Peyer's patch (tissue), 4 donors: ENCODE data around the gene ALDH1A2. TPM values are rescaled to one million over a fixed set of nuclear protein-coding genes. Genes with fewer than 3 reads are reported as not detected.

Experiments used
- DNase-seq, 3 donors: peaks; one replicate each; pipeline ENCODE4 v3.0.0-alpha.2; 2017 to 2019
- H3K27ac ChIP-seq, 4 donors: fragments of 200-600 bp; sonication (generic); one replicate each; pipeline ENCODE4 v1.5.1; 2016 to 2019
- H3K27me3 ChIP-seq, 2 donors: fragments of 200-600 bp; sonication (generic); one replicate each; pipeline ENCODE4 v1.5.1; 2019
- H3K36me3 ChIP-seq, 3 donors: fragments of 200-600 bp; sonication (generic); one replicate each; pipeline ENCODE4 v1.5.1; 2016 to 2019
- H3K4me1 ChIP-seq, 4 donors: fragments of 200-600 bp; sonication (generic); one replicate each; pipeline ENCODE4 v1.5.1; 2016 to 2019
- H3K4me3 ChIP-seq, 4 donors: fragments of 200-600 bp; sonication (generic); 1 replicate in 3 of 4; 2 replicates in 1 of 4; pipeline ENCODE4 v1.5.1; 2016 to 2019; ENCODE audit warnings: mild to moderate bottlenecking in 1 of 4
- H3K9me3 ChIP-seq, 4 donors: fragments of 200-600 bp; sonication (generic); one replicate each; pipeline ENCODE4 v1.5.1; 2016 to 2019; ENCODE audit warnings: mild to moderate bottlenecking in 1 of 4
- CTCF ChIP-seq, 6 experiments: fragments of 450-650 bp in 4 of 6; fragments of 200-600 bp in 2 of 6; sonication (generic) in 1 of 6; IDR thresholded peaks; one replicate each; pipeline ENCODE4 v1.5.1; 2017 to 2019; ENCODE audit warnings: antibody characterized with exemption in 6 of 6, mild to moderate bottlenecking in 3 of 6, moderate library complexity in 1 of 6
- POLR2A ChIP-seq, 2 donors: fragments of 450-650 bp; IDR thresholded peaks; one replicate each; pipeline ENCODE4 v1.5.1; 2017; ENCODE audit warnings: antibody characterized with exemption in 2 of 2, mild to moderate bottlenecking in 2 of 2, moderate library complexity in 2 of 2
- total RNA-seq, 4 donors: library from RNA; depleted of rRNA; stranded (reverse); fragments of >200 nt; gene quantifications; one replicate each; pipeline ENCODE4 v1.1.0, GENCODE V29; 2016

ALDH1A2 gene
- total RNA-seq, 4 donors from 2014 or later, result 1.1 to 13.1 (median 10.0) TPM; not detected in 1

- no peak for DNase-seq
- TF ChIP-seq POLR2A (IDR thresholded peaks at IDR 0.05), result no peak
- TF ChIP-seq CTCF (IDR thresholded peaks at IDR 0.05), result no peak
- no peaks in the 10 kb centered on the region for H3K4me1 ChIP-seq
- no peak overlapping the region for H3K4me3 ChIP-seq
- no peaks in the 10 kb centered on the region for H3K9me3 ChIP-seq
- H3K27ac ChIP-seq, result no peak overlapping the region
- no peaks in the 10 kb centered on the region for H3K27me3 ChIP-seq
- H3K36me3 ChIP-seq, result no peaks in the 10 kb centered on the region
These were observed 48.8 kb downstream of the ALDH1A2 start for GRCh38 chr15:58016581-58017175.

GRCh38 chr15:58015565-58015964 is 49.9 kb downstream of the ALDH1A2 start:
- no peak overlapping the region for H3K4me3 ChIP-seq
- H3K36me3 ChIP-seq, result no peaks in the 10 kb centered on the region
- TF ChIP-seq POLR2A (IDR thresholded peaks at IDR 0.05) (no peak), CTCF (IDR thresholded peaks at IDR 0.05) (no peak)
- no peaks in the 10 kb centered on the region for H3K9me3 ChIP-seq
- no peak overlapping the region for H3K27ac ChIP-seq
- no peaks in the 10 kb centered on the region for H3K4me1 ChIP-seq
- no peaks in the 10 kb centered on the region for H3K27me3 ChIP-seq
- no peak for DNase-seq

GRCh38 chr15:58014470-58014869 is 51.0 kb downstream of the ALDH1A2 start:
- H3K27me3 ChIP-seq, result no peaks in the 10 kb centered on the region
- no peak for DNase-seq
- H3K9me3 ChIP-seq, result no peaks in the 10 kb centered on the region
- no peaks in the 10 kb centered on the region for H3K4me1 ChIP-seq
- no peak overlapping the region for H3K4me3 ChIP-seq
- no peaks in the 10 kb centered on the region for H3K36me3 ChIP-seq
- no peak overlapping the region for H3K27ac ChIP-seq
- no peak for TF ChIP-seq POLR2A (IDR thresholded peaks at IDR 0.05)
- no peak for TF ChIP-seq CTCF (IDR thresholded peaks at IDR 0.05)

- Histone ChIP-seq H3K36me3 (no peaks in the 10 kb centered on the region), H3K4me1 (no peaks in the 10 kb centered on the region), H3K9me3 (no peaks in the 10 kb centered on the region), H3K4me3 (no peak overlapping the region), H3K27ac (no peak overlapping the region), H3K27me3 (no peaks in the 10 kb centered on the region)
- DNase-seq, result no peak
- TF ChIP-seq CTCF (IDR thresholded peaks at IDR 0.05) (no peak), POLR2A (IDR thresholded peaks at IDR 0.05) (no peak)
These were observed 51.5 kb downstream of the ALDH1A2 start for GRCh38 chr15:58014040-58014439.

GRCh38 chr15:58010983-58011382 is 54.5 kb downstream of the ALDH1A2 start:
- no peaks in the 10 kb centered on the region for H3K9me3 ChIP-seq
- H3K27ac ChIP-seq, result no peak overlapping the region
- TF ChIP-seq CTCF (IDR thresholded peaks at IDR 0.05), result no peak
- TF ChIP-seq POLR2A (IDR thresholded peaks at IDR 0.05), result no peak
- no peaks in the 10 kb centered on the region for H3K27me3 ChIP-seq
- DNase-seq, result no peak
- no peak overlapping the region for H3K4me3 ChIP-seq
- no peaks in the 10 kb centered on the region for H3K36me3 ChIP-seq
- no peaks in the 10 kb centered on the region for H3K4me1 ChIP-seq

- H3K4me1 ChIP-seq, result no peaks in the 10 kb centered on the region
- no peak for DNase-seq
- H3K4me3 ChIP-seq, result no peak overlapping the region
- H3K36me3 ChIP-seq, result no peaks in the 10 kb centered on the region
- H3K9me3 ChIP-seq, result no peaks in the 10 kb centered on the region
- TF ChIP-seq POLR2A (IDR thresholded peaks at IDR 0.05), result no peak
- H3K27me3 ChIP-seq, result no peaks in the 10 kb centered on the region
- no peak overlapping the region for H3K27ac ChIP-seq
These were observed 61.7 kb downstream of the ALDH1A2 start for GRCh38 chr15:58003810-58004209.
